Jurkat, Clone E6-1 (cell line): ENCODE data around the gene INO80B.

Experiments used
- DNase-seq: peaks from one replicate; pipeline ENCODE4 v3.0.0-alpha.2; 2011; ENCODE audit warnings: low read depth, low spot score
- H3K4me3 ChIP-seq: 2 replicates; pipeline ENCODE4 v1.5.1; 2011; ENCODE audit warnings: mild to moderate bottlenecking, low read length, control low read depth, moderate library complexity

The INO80B gene

DNA sequence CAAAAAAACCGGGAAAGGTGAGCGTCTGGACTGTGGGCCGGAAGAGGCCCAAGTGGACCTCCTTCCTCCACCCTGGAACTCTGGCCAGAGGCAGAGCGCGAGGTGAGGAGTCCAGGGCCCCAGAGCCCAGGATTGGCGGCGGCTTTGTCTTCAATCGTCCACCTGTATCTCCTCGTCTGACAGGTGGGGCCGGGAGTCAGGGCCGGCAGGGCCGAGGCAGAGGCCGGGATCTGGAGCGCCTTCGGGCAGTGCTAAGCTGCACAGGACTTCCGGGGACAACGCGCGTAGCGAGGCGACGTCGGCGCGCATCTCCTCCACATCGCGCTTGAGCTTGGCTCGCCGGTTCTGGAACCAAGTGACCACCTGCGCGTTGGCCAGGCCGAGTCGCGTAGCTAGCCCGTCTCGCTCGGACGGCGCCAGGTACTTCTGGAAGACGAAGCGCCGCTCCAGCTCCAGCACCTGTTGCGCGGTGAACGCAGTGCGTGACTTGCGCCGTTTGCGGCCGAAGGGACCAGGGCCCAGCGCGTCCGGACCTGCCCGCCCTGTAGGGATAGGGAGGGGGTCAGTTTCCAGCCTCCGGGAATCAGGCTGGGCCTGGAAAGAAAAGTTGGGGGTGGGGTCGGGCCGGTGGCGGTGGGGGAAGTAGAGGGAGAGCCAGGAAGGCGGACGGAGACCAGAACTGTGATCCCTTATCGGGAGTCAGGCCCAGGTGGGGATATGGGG lies 43.1 kb downstream of the INO80B start:
- no peak for DNase-seq
- no peak overlapping the region for H3K4me3 ChIP-seq

GRCh38 chr2:74498500-74499266 lies 43.8 kb downstream of the INO80B start:
- H3K4me3 ChIP-seq: no peak overlapping the region
- no peak for DNase-seq

- H3K4me3 ChIP-seq: no peak within 1 kb of the TSS
- DNase-seq: no peak
Observed at GRCh38 chr2:74499267-74499939, 44.5 kb downstream of the INO80B start, which contains the start of gene LBX2. TSS of gene LBX2 (minus strand) at chr2:74499603. CDS start at chr2:74499537, 66 bp downstream.

DNA sequence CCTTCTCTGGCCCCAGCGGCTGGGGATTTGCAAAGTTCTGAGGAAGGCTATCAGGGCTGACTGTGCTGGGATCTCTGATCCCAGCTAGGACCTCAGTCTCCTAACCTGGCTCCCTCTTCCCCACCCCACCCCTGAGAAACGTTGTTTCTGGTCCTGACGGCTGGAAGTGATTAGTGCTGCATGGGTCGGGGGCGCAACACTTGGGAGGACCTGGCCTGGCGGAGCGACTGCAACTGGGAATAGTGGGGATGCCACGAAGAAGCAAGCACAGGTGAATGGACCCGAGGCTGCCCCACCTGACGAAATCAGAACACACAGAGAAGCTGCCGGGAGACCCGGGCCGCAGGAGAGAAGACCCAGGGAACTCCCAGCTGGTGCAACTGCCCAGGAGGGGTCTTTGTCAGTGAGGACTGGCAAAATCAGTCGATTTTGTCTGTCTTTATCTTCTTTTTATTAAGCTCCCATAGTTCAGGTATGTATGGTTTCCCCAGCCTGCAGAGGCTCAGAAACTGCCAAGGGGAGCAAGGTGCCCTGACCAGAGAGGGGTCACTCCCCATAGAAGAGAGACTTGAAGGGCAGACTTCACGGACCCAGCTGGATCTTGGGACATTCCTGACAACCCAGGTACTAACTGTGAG lies 45.2 kb downstream of the INO80B start:
- no peak overlapping the region for H3K4me3 ChIP-seq
- DNase-seq: no peak

DNA sequence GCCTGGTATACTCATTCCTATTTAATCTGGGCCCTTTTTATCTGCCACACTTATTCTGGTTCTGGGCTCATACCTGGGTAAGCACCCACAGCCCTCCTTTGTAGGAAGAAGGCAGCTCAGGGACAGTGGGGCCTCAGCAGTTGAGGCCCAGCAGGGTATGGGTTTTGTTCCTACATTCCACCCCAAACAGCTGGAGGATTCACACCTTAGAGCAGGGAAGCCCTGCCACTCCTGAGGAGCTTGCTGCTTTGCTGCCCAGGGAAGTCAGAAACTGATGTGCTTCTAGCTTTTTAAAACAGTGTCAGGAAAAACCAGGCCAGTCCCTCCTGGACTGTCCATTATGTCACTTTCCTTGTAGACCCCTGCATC lies 45.7 kb downstream of the INO80B start:
- no peak for DNase-seq

DNA sequence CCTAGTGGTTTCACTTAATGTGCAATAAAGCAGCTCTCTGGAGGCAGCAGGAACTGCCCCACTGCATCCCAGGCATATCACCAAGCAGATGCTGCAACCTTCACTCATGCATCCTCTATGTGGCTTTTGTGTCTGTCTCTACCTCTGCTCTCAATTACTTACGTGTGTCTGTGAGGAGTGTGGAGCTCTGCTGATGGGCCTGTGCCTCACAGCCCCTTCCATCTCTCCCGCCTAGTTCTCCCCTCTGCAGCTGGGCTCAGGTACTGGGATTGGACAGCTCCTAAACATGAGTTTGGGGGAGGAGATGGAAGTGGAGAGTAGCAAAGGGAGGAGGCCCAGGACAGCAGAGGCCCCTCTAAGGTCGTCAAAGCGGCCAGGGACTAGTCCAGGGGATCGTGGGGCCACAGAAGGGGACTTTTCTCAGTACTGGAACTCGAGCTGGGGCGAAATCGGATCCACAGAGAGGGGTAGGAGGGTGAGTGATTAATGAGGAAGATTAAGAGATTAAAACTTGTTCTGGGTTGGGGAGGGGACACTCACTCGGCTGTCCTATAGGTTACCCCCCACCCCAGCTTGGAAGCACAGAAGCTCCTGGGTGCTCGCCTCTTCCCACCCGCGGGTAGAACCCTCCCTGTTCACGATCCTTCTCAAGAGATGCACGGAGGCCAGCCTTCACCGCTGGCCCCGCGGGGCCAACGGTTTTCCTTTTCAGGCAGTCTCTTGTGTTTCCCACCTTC lies 46.6 kb downstream of the INO80B start:
- no peak overlapping the region for H3K4me3 ChIP-seq
- DNase-seq: no peak

More for the DNA sequence above, 45.7 kb downstream of the INO80B start:
- no peak overlapping the region for H3K4me3 ChIP-seq

- DNase-seq: no peak
- no peak overlapping the region for H3K4me3 ChIP-seq
Observed at GRCh38 chr2:74502147-74502719, 47.3 kb downstream of the INO80B start.

DNA sequence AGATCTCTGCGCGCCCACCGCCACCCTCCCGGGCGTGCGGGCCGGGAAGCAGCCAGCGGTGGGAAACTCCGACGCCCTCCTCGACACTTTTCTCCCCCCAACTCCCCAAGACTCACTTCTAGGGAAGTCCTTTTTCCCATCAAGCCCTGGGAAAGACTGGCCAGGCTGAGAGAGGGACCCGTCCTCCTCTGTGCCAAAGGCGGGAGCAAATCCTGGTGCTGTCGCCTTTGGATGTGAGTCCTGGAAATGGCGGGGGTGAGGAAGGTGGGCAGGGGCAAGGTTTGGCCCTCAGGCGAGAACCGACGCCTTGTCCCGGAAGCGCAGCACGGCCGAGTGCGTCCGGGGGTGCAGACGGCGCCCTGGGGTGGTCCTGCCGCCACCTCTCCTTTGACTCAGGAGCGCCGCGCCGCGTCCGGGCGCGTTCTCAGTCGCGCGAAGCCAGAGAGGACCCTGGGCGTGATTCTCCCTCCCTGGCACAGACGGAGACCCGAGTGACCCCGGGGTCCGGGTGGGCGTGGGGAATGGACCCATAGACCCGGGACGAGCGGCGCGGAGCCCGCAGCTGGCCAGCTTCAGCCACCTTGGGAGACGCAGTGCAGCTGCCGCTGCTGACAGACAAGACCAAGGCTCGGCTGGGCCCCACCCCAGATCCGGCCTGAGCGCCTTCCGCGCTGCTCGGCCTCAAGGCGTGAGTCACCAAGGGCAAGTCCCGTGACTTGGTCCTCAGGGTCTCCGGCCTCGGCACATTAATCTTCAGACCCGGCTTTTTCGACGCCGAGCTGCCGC lies 48.0 kb downstream of the INO80B start:
- no peak overlapping the region for H3K4me3 ChIP-seq
- no peak for DNase-seq

- H3K4me3 ChIP-seq: no peak overlapping the region
- no peak for DNase-seq
Observed at GRCh38 chr2:74503506-74504475, 48.9 kb downstream of the INO80B start.

GRCh38 chr2:74504591-74504990 lies 49.7 kb downstream of the INO80B start:
- H3K4me3 ChIP-seq: no peak overlapping the region
- DNase-seq: no peak

GRCh38 chr2:74505448-74506246 lies 50.8 kb downstream of the INO80B start:
- no peak for DNase-seq

GRCh38 chr2:74507145-74507925 lies 52.4 kb downstream of the INO80B start, which contains the start of gene PCGF1:
TSS of gene PCGF1 (minus strand) at chr2:74507695. CDS start at chr2:74507668, 27 bp downstream.
- peak within 1 kb of the TSS; percentile 90 for H3K4me3 ChIP-seq
- peak; percentile 98 for DNase-seq

More at GRCh38 chr2:74505448-74506246, 50.8 kb downstream of the INO80B start:
- H3K4me3 ChIP-seq: no peak overlapping the region
